HG02970 (cell line): Measurements from ENCODE around the gene KIF3B.
"Not testable (repeated sequence)": the region's sequence is repeated elsewhere in the genome, so short reads cannot be mapped to it uniquely, and the experiment has no call there.

Experiments
- ATAC-seq: cut with Tn5 transposase; IDR thresholded peaks from one replicate; pipeline ENCODE4 v1.9.1; 2021; ENCODE audit warnings: mild to moderate bottlenecking, moderate library complexity, moderate number of reproducible peaks; ENCODE audit not compliant: unreplicated experiment, low FRiP score

Gene KIF3B

GRCh38 chr20:32246208-32246607, 31.2 kb upstream of the KIF3B start:
- not testable (repeated sequence) for ATAC-seq

DNA sequence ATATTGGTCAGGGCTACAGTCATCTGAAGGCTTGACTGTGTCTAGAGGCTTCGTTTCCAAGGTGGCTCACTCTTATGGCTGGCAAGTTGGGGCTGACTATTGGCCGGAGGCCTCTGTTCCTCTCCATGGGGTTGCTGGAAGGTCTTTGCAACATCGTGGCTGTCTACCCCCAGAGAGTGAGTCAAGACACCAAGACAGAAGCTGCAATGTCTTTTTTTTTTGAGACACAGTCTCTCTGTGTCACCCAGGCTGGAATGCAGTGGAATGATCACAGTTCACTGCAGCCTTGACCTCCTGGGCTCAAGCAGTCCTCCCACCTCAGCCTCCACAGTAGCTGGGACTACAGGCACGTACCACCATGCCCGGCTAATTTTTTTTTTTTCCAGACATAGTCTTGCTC, 29.4 kb upstream of the KIF3B start:
- ATAC-seq, result no peak

GRCh38 chr20:32249030-32249738, 28.3 kb upstream of the KIF3B start:
- ATAC-seq, result no peak

DNA sequence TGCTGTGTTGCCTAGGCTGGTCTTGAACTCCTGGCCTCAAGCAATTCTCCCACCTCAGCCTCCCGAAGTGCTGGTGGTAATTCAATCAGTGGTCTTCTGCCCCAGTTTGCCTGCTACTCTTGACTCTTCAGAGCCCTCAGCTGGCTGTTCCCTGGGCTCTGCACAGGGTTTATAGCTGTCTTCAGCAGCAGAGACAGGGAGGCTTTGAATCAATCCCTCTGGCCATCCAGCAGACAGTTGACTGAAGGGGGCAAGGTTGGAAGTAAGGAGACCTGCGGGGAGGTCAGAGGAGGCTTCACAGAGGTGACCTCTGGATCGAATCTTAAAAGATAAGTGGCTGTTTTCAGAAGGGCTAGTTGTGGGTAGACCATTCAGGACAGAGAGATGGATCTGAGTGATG, 26.0 kb upstream of the KIF3B start:
- ATAC-seq, result no peak

DNA sequence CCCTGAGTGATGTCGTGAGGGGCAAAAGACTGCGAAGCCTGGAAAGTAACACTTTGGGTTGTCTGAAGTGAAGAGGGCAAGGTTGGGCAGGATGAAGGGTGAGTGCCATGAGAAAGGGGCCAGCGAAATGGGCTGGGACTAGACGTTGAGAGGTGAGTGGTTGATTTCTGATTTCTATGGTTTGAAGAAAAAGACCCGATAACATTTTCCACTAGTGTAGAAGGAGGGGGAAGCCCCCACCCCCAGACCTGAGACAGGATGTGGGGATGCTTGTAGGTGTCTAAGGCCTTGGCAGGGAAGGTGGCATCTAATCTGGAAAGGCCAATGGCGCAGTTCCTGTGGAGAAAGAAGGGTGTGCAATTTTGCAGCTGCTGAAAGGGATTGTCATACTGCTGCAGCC, 25.3 kb upstream of the KIF3B start:
- ATAC-seq, result no peak

GRCh38 chr20:32260973-32261372, 16.5 kb upstream of the KIF3B start:
- ATAC-seq, result not testable (repeated sequence)

DNA sequence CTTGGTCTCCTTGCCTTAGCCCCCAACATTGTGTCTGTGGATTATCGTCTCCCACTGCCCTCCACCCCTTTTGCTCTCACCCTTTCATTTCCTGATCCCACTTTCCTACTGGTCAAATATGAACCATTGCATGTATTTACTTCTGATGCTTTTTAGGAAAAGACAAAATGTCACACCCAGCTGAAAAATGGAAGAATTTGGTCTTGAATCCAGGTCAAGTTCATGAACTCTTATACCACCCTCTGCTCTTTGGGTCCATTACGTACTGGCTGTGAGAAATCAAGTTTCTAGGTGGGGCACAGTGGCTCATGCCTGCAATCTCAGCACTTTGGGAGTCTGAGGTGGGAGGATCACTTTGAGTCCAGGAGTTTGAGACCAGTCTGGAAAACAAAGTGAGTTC, 15.8 kb upstream of the KIF3B start:
- ATAC-seq, result no peak

GRCh38 chr20:32263398-32263954, 14.0 kb upstream of the KIF3B start:
- ATAC-seq, result no peak

GRCh38 chr20:32271620-32272019, 5.8 kb upstream of the KIF3B start:
- no peak for ATAC-seq

DNA sequence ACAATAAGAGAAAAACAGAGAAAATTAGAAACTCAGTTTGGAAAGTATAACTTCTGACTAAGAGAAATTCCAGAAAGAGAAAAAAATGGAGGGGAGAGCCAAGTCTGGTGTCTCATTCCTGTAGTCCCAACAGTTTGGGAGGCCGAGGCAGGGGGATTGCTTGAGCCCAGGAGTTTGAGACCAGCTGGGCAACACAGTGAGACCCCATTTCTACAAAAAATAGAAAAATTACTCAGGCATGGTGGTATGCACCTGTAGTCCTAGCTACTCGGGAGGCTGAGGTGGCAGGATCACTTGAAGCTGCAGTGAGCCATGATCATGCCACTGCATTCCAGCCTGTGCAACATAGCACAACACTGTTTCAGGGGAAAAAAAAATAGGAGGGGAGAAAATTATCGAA, 3.1 kb upstream of the KIF3B start:
- ATAC-seq, result no peak

DNA sequence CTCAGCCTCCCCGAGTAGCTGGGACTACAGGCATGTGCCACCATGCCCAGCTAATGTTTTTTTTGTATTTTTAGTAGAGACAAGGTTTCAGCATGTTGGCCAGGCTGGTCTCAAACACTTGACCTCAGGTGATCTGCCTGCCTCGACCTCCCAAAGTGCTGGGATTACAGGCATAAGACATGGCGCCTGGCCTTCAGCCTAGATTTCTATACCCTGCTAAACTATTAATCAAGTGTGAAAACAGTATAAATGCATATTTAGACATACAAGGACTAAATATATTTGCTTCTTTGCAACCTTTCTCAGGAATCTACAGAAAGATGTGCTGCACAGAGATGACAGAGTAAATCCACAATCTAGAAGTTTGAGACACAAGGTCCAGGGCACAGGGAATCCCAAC, 2.3 kb upstream of the KIF3B start:
- not testable (repeated sequence) for ATAC-seq

GRCh38 chr20:32278199-32278643, 770 bp downstream of the KIF3B start:
- peak; percentile 42 for ATAC-seq

DNA sequence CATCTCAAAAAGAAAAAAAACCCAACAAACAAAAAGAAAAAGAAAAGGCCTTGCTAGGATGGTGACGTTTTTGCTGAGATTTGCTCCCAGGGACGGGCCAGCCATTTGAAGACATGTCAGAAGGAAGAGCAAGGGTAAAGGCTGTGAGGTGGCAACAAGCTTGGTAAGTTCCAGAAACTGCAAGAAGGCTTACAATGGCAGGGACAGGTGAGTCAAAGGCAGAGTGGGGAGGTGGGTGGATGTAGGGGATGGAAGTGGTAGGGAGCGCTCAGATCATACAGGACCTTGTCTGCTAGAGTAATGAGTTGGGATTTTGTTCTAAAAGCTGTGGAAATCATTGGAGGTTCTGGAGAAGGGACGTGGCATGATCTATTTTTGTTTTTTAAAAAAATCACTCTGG, 4.3 kb downstream of the KIF3B start:
- ATAC-seq, result no peak

DNA sequence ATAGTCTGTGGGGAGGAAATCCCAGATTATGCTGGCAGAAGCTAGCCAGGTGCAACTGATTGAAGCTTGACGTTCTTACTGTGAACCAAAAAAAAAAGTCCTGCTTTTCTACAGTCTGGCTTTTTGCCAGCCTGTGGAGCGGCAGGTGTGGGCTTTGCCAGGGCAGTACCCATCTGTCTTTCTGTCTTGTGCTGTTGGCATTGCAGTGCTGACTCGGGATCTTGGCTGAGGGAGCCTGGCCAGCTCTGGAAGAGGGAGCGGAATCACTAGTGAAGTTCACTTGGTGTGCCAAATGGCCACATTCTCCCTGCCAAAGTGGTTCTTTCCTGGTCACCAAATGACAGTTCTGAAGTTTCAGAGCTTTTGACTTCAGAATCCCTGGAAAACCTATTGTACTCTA, 5.0 kb downstream of the KIF3B start:
- no peak for ATAC-seq

- ATAC-seq, result no peak
Measured at GRCh38 chr20:32285082-32285620, 7.7 kb downstream of the KIF3B start.

GRCh38 chr20:32285621-32286371, 8.3 kb downstream of the KIF3B start:
- ATAC-seq, result no peak

- no peak for ATAC-seq
Measured at GRCh38 chr20:32287231-32287638, 9.8 kb downstream of the KIF3B start.

DNA sequence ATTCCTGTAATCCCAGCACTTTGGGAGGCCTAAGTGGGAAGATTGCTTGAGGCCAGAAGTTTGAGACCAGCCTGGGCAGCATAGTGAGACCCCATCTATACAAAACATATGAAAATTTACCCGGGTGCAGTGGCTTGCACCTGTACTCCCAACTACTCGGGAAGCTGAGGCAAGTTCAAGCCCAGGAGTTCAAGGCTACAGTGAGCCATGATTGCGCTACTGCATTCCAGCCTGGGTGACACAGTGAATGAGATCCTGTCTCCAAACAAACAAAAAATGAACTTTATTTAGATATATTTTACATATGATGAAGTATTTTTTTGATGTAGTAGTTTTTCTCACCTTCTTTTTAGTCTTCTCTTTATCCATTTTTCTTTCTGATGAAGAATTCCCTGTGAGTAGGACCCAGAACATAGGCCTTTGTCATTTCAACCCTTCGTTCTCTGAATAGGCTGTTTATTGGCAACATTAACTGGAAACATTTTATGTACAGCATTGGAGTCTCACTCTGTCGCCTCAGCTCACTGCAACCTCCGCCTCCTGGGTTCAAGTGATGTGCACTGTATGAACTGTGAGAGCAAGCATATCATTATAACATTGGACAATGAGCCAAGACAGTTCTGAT, 10.9 kb downstream of the KIF3B start:
- no peak for ATAC-seq

DNA sequence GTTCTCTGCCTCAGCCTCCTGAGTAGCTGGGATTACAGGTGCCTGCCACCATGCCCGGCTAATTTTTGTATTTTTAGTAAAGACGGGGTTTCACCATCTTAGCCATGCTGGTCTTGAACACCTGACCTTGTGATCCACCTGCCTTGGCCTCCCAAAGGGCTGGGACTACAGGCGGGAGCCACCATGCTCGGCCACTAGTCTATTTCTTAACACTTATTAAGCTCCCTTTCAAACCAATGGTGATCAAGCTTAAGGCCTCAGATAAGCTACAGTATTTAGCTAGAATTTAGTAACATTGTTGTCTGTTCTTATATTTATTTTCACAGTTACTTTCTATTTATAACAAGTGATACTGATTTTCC, 11.8 kb downstream of the KIF3B start:
- ATAC-seq, result not testable (repeated sequence)

GRCh38 chr20:32289661-32290431, 12.4 kb downstream of the KIF3B start:
- ATAC-seq, result no peak
